ENCODE results near the gene EHD1. TPM values are rescaled to one million over a fixed set of nuclear protein-coding genes. Genes with fewer than 3 reads are reported as not detected.

Gene EHD1
- total and polyA plus RNA-seq, 2 experiments from 2014 or later, result 70.0 to 119 TPM

- Histone ChIP-seq H3K27ac (no peak overlapping the region), H3K9me3 (ENCODE audit: low read depth) (no peaks in the 10 kb centered on the region), H3K36me3 (no peaks in the 10 kb centered on the region), H3K27me3 (no peaks in the 10 kb centered on the region), H3K4me1 (ENCODE audit: low read depth) (peaks cover 18% of the 10 kb centered on the region), H3K4me3 (no peak overlapping the region)
- TF ChIP-seq CTCF (IDR thresholded peaks at IDR 0.05; ENCODE audit: low read depth, low read length), result no peak
- DNase-seq (ENCODE audit: low read depth in 1 of 2, low spot score in 1 of 2), result no peak
Observed at GRCh38 chr11:64891880-64892279, 13.5 kb upstream of the EHD1 start.

DNA sequence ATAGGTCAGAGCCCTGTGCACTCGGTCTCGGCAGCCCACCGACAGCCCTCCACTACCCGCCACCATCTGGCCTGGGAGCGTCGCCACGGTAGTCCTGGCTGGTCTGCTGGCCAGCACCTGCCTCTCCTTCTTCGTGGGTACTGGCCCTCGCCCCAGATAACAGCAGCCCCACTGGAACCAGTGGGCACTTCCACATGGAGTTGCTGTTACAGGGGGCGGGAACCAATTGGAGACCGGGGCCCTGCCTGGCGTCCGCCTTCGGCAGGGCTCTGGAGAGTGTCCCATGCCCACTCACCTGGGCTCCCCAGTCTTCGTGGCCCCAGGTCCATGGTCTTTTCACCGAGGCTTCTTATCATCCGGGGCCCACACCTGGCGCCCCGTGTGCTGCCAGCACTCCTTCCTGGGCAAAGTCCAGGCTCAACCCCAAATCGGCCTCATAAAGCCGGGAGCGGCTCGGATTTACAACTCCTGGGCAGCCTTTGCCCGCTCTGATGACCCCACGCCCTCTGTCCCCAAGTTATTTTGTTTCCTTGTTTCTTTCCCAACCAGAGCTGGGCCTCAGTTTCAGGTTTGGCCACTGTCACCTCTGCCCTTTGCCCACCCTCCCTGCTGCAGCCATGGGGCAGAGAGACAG lies 12.9 kb upstream of the EHD1 start:
- no peak for TF ChIP-seq CTCF (IDR thresholded peaks at IDR 0.05; ENCODE audit: low read depth, low read length)
- no peak overlapping the region for H3K4me3 ChIP-seq
- H3K4me1 ChIP-seq (ENCODE audit: low read depth), result peaks cover 18% of the 10 kb centered on the region
- H3K9me3 ChIP-seq (ENCODE audit: low read depth), result no peaks in the 10 kb centered on the region
- no peaks in the 10 kb centered on the region for H3K27me3 ChIP-seq
- DNase-seq (ENCODE audit: low read depth in 1 of 2, low spot score in 1 of 2), result no peak
- no peaks in the 10 kb centered on the region for H3K36me3 ChIP-seq
- H3K27ac ChIP-seq, result no peak overlapping the region

DNA sequence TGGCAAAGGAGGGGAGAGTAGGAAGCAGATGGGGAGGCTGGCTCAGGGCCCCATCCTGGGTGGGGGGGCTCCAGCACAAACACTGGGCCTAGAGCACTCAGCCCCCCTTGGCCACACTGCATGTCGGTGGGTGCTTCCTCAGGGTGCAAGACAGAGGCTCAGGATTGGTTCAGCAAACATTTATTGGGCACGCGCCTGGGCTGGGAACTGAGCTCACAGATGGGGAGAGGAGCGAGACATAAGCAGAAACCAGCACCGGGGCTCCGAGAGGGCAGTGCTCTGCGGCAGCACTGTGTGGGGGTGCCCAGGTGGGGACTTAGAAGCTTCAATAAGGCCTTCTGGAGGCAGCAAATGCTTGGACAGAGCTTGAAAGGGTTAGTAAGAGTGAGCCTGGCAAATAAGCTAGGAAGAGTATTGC lies 12.1 kb upstream of the EHD1 start:
- Histone ChIP-seq H3K27me3 (no peaks in the 10 kb centered on the region), H3K9me3 (ENCODE audit: low read depth) (no peaks in the 10 kb centered on the region), H3K4me3 (no peak overlapping the region), H3K27ac (no peak overlapping the region), H3K4me1 (ENCODE audit: low read depth) (peaks cover 24% of the 10 kb centered on the region), H3K36me3 (no peaks in the 10 kb centered on the region)
- no peak for DNase-seq (ENCODE audit: low read depth in 1 of 2, low spot score in 1 of 2)
- no peak for TF ChIP-seq CTCF (IDR thresholded peaks at IDR 0.05; ENCODE audit: low read depth, low read length)

DNA sequence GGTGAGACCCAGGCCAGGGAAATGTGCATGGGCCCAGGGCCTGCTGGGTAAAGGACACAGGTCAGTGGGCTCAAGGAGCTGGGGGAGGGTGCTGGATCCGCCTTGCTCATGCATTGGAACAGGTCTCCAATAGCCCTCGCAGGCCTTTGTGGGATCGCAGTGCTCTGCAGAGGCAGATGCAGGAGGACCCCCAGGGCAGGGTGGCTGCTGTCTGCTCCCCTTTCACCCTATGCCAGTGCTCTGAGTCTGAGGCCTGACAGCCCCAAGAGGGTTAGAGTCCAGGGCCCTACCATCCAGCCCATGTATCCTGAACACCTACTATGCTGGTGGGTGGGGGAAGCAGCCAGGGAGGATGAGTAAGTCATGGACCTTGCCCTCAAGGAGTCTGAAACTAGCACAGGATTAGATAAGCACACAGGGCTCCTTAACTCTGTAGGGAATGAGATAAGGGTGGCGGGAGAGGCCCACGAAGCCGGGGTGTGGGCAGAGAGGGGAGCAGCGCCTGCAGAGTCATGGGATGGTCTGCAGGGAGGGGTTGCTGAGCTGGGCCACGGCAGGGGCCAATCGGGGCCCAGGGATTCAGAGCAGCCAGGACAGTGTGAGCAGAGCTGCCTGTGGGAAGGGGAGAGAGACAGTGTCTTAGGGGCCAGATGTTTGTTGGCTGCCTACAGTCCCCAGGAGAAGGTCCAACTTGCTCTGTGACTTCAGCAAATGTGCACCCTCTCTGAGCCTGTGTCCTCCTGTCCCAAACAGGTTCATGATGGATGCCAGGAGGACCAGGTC lies 10.5 kb upstream of the EHD1 start:
- no peak overlapping the region for H3K4me3 ChIP-seq
- no peaks in the 10 kb centered on the region for H3K9me3 ChIP-seq (ENCODE audit: low read depth)
- TF ChIP-seq CTCF (IDR thresholded peaks at IDR 0.05; ENCODE audit: low read depth, low read length), result no peak
- H3K36me3 ChIP-seq, result no peaks in the 10 kb centered on the region
- DNase-seq (ENCODE audit: low read depth in 1 of 2, low spot score in 1 of 2), result no peak
- H3K27ac ChIP-seq, result peak overlapping the region; percentile 58
- H3K27me3 ChIP-seq, result no peaks in the 10 kb centered on the region
- H3K4me1 ChIP-seq (ENCODE audit: low read depth), result peaks cover 27% of the 10 kb centered on the region

DNA sequence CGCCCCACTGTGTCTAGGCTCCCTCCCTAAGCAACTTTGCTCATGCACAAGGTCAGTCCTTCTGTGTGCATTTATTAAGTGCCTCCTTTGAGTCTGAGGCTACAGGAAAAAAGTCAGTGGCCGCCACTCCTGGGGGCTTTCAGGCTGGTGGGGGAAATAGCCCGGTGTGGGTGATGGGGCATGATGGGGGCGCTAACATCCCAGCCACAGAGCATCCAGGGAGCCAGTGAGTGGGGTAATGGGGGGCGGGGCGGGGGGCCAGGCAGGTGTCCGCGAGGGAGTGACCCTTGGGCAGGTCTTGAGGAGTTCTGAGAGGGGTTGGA lies 9.9 kb upstream of the EHD1 start:
- no peak for TF ChIP-seq CTCF (IDR thresholded peaks at IDR 0.05; ENCODE audit: low read depth, low read length)
- Histone ChIP-seq H3K9me3 (ENCODE audit: low read depth) (no peaks in the 10 kb centered on the region), H3K36me3 (no peaks in the 10 kb centered on the region), H3K4me3 (no peak overlapping the region), H3K4me1 (ENCODE audit: low read depth) (peaks cover 27% of the 10 kb centered on the region), H3K27ac (no peak overlapping the region), H3K27me3 (no peaks in the 10 kb centered on the region)
- DNase-seq (ENCODE audit: low read depth in 1 of 2, low spot score in 1 of 2), result no peak
